ENCODE results near the gene MYH11. TPM values are rescaled to one million over a fixed set of nuclear protein-coding genes. Genes with fewer than 3 reads are reported as not detected.

Gene MYH11
- polyA plus RNA-seq, 1 donor from 2014 or later = not detected

- no peaks in the 10 kb centered on the region for H3K9me3 ChIP-seq (ENCODE audit: low read length)
Measured at GRCh38 chr16:15865742-15866141, 8.9 kb upstream of the MYH11 start.

GRCh38 chr16:15864939-15865338 is 8.1 kb upstream of the MYH11 start:
- H3K36me3 ChIP-seq (ENCODE audit: insufficient read depth, low read length) = no peaks in the 10 kb centered on the region
- no peaks in the 10 kb centered on the region for H3K79me2 ChIP-seq (replicated peaks; ENCODE audit: insufficient read depth, low read length)
- H3F3A ChIP-seq (ENCODE audit: insufficient read depth, low read length, poor library complexity, severe bottlenecking) = no peaks in the 10 kb centered on the region
- H2AFZ ChIP-seq (ENCODE audit: low read depth, low read length) = no peak overlapping the region
- no peaks in the 10 kb centered on the region for H3K9me2 ChIP-seq (ENCODE audit: insufficient read depth, low read length)
- H3K27me3 ChIP-seq (ENCODE audit: insufficient read depth, low read depth, low read length) = no peaks in the 10 kb centered on the region
- H3K9ac ChIP-seq (ENCODE audit: low read length) = no peak overlapping the region
- H3K27ac ChIP-seq (ENCODE audit: low read length) = no peak overlapping the region
- no peak overlapping the region for H3K4me3 ChIP-seq (ENCODE audit: low read length)
- no peaks in the 10 kb centered on the region for H4K20me1 ChIP-seq (ENCODE audit: insufficient read depth)
- H3K4me2 ChIP-seq (ENCODE audit: low read length) = no peak overlapping the region
- H3K9me3 ChIP-seq (ENCODE audit: low read length) = no peaks in the 10 kb centered on the region
- no peak for TF ChIP-seq TAF1 (IDR thresholded peaks at IDR 0.05; ENCODE audit: low read depth)
- no peak for TF ChIP-seq REST (IDR thresholded peaks at IDR 0.05; ENCODE audit: borderline replicate concordance)
- TF ChIP-seq EP300 (conservative IDR thresholded peaks at IDR 0.05; ENCODE audit: poor library complexity, severe bottlenecking) = no peak
- TF ChIP-seq SMC3 (conservative IDR thresholded peaks at IDR 0.05; ENCODE audit: poor library complexity) = no peak
- no peak for TF ChIP-seq EZH2 (IDR thresholded peaks at IDR 0.05; ENCODE audit: borderline replicate concordance, insufficient read depth, low read length, poor library complexity, severe bottlenecking)
- TF ChIP-seq RAD21 (conservative IDR thresholded peaks at IDR 0.05) = no peak

More at GRCh38 chr16:15865742-15866141, 8.9 kb upstream of the MYH11 start:
- H3K4me2 ChIP-seq (ENCODE audit: low read length) = no peak overlapping the region
- no peak overlapping the region for H2AFZ ChIP-seq (ENCODE audit: low read depth, low read length)
- no peak overlapping the region for H3K27ac ChIP-seq (ENCODE audit: low read length)
- no peaks in the 10 kb centered on the region for H3K79me2 ChIP-seq (replicated peaks; ENCODE audit: insufficient read depth, low read length)
- no peaks in the 10 kb centered on the region for H3F3A ChIP-seq (ENCODE audit: insufficient read depth, low read length, poor library complexity, severe bottlenecking)
- no peak overlapping the region for H3K9ac ChIP-seq (ENCODE audit: low read length)
- H4K20me1 ChIP-seq (ENCODE audit: insufficient read depth) = no peaks in the 10 kb centered on the region
- H3K27me3 ChIP-seq (ENCODE audit: insufficient read depth, low read depth, low read length) = no peaks in the 10 kb centered on the region
- no peaks in the 10 kb centered on the region for H3K36me3 ChIP-seq (ENCODE audit: insufficient read depth, low read length)
- TF ChIP-seq SMC3 (conservative IDR thresholded peaks at IDR 0.05; ENCODE audit: poor library complexity) = no peak
- TF ChIP-seq REST (IDR thresholded peaks at IDR 0.05; ENCODE audit: borderline replicate concordance) = no peak
- TF ChIP-seq EP300 (conservative IDR thresholded peaks at IDR 0.05; ENCODE audit: poor library complexity, severe bottlenecking) = no peak
- TF ChIP-seq RAD21 (conservative IDR thresholded peaks at IDR 0.05) = no peak
- TF ChIP-seq POLR2AphosphoS5 (IDR thresholded peaks at IDR 0.05) = no peak
- TF ChIP-seq EZH2 (IDR thresholded peaks at IDR 0.05; ENCODE audit: borderline replicate concordance, insufficient read depth, low read length, poor library complexity, severe bottlenecking) = no peak
- TF ChIP-seq CTCF (IDR thresholded peaks at IDR 0.05; ENCODE audit: poor library complexity, severe bottlenecking) = no peak
- no peak for TF ChIP-seq TAF1 (IDR thresholded peaks at IDR 0.05; ENCODE audit: low read depth)
- no peak for TF ChIP-seq MXI1 (conservative IDR thresholded peaks at IDR 0.05; ENCODE audit: poor library complexity, severe bottlenecking)
- no peak overlapping the region for H3K4me3 ChIP-seq (ENCODE audit: low read length)
- no peaks in the 10 kb centered on the region for H3K9me2 ChIP-seq (ENCODE audit: insufficient read depth, low read length)

Measured in neural cell (in vitro differentiated cells).